ENCODE measurements around the gene RAI2.
"Not testable (repeated sequence)": the region's sequence is repeated elsewhere in the genome, so short reads cannot be mapped to it uniquely, and the experiment has no call there.

The RAI2 gene

GRCh38 chrX:17828171-17828570 lies 32.9 kb downstream of the RAI2 start:
- peak; percentile 6 for DNase-seq

GRCh38 chrX:17826609-17827496 lies 34.2 kb downstream of the RAI2 start:
- DNase-seq = no peak

- no peak for DNase-seq
These were observed 36.1 kb downstream of the RAI2 start for GRCh38 chrX:17824980-17825379.

DNA sequence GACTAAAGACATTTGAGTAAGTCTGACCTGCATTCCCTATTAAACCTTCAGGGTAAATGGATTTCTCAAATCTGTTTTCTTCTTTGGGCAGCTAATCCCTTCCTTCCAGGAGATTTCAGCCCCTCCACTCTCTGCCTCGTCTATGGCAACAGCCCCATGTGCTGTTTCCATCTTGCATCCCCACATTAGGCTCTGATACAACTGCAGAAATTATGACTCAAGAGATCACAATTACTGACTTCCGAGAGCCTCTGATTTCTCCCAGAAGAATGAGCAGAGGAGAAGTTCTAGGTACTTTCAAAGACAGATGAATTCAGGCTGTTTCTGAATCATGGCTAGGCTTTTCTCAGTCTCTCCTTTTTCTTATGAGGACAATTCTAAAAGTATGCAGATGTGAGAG lies 38.7 kb downstream of the RAI2 start:
- DNase-seq = no peak

DNA sequence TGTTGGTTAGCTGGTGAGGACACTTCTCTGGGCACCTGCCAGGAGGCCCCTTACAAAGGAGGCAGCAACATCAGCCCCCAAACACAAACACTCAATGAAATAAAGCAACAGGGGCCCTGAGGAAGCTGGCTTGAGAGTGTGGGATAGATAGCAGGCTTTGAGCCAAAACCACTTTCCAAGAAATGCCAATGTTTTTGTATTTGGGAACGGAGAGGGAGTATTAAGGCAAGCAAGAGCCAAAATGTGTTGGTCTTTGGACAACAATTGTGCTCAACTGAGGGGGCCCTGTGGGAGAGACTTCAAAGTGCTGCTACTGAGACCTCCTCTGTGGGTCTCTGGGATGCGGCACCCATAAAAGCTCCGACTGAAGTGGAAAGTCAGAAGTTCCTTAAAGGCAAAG lies 41.0 kb downstream of the RAI2 start:
- no peak for DNase-seq

DNA sequence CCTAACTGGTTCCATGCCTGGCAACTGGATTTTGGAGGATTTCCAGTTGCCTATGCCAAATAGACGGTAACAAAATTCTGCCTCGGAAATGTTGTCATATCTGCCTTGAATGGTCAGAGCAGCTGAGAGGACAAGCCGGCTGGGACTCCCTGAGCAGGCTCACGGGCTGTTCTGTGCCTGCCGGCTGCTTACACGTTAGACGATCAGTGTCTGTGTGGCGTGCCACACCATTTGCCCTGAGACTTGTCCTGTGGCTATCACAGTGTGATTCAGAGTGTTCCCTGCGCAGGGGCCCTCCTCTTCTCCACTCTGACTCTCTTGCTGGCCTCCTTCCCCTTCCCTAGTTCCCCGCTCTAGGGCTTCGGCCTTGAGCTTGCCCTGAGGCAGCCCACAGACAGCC lies 42.4 kb downstream of the RAI2 start:
- no peak for DNase-seq

- no peak for DNase-seq
These were observed 43.8 kb downstream of the RAI2 start for GRCh38 chrX:17817251-17817650.

DNA sequence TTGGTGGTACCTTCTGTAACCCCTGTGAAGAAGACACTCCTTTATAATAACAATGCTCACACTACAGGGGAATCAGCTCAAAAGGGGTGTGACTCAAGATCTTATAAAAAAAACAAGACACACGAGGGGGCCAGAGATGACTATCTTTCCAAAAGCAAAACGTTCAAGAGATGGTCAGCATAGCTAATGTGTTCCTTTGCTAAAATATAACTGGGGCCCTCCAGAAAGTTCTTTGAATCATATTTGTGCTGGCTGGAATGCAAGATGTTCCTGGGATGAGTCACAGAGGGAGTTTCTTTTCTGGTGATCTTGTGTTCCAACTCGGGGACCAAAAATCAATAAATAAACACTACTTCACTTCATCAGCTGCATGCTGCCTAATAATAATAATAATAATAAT lies 46.5 kb downstream of the RAI2 start:
- no peak for DNase-seq

GRCh38 chrX:17814059-17814458 lies 47.0 kb downstream of the RAI2 start:
- DNase-seq = no peak

DNA sequence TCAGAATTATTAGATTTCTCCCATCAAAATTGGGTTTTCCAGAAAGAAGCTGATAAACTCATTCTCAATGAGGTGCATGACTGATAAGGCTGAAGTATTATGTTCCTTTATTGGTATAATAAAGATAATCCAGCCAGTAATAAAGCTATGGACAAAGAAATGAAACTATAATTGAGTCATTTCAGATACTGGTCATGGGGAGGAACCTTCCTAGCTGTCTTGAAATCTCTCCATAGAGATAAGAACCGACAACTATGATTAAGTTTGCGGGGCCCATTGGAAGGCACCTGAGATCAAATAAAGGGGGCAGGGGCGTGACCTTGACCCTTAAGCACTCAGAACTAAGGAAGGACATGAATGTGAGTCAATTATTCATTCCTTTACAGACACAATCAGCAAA lies 47.8 kb downstream of the RAI2 start:
- no peak for DNase-seq

DNA sequence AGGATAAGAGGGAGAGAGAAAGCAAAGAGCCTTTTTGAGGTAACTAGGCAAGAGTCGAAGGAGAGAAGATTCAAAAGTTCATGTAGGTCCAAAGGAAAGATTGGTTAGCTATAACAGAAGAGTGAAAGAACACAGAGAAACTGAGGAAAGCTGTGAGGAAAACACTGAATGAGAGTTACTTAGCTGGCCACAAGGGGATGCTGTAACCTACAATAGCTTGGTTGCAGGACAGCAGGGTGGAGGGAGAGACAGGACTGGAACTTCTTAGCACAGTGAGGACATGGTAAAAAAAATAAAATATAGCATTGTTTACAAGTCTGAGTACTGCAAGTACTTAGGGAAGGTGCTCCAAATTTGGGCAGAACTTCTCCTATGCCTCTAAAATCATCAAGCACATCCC lies 48.3 kb downstream of the RAI2 start:
- DNase-seq = no peak

GRCh38 chrX:17809984-17810383 lies 51.1 kb downstream of the RAI2 start:
- no peak for DNase-seq

DNA sequence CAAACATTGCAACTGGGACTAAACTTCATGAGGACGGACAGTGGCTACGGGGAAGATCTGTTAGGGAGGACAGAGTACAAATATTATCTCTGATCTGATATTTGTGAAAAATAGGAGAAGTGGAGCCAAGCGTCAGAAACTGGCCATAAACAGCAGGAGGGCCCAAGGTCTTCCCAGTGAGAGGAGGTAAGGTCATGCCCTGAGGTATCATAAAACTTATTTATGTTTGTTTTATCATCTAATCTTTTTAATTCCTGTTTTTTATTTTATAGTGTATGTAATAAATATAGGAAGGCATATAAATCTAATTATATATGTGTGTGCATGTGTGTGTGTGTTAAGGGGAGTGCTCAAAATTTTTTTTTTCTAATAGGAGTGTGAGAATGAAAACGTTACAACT lies 51.8 kb downstream of the RAI2 start:
- DNase-seq = no peak

DNA sequence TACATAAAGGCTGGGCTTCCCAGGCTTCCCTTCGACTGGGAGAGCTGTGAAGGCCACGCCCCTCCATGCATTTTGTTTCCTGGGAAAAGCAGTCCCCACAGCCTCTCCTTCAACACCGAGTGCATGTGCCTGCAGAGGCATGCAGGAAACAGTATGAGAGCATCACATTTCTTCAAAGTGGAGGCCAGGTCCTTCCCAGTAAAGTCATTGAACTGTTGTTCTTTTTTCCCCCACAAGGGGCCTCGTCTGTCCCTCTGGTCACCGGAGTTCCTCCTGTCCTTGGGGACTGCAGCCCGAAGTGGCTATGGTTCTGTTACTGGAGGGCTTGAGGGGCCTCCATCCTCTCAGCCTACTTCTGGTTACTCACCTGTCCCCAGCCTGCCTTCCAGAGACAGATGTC lies 56.0 kb downstream of the RAI2 start:
- no peak for DNase-seq

DNA sequence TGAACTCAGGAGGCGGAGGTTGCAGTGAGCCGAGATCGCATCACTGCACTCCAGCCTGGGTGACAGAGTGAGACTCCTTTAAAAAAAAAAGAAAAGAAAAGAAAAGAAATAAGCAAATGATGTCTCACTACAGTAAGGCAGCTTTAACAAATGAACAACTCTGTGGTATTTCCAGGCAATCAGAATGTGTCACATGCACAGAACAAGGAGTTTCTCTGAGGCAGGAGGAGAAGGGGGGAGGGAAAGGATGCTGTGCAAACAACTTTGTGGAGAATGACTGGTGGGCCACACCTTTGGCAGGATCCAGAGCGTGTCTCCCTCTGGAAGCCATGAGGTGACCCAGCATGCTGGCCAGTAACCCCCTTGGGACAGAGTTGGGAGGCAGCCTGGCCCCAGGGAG lies 57.6 kb downstream of the RAI2 start:
- no peak for DNase-seq

DNA sequence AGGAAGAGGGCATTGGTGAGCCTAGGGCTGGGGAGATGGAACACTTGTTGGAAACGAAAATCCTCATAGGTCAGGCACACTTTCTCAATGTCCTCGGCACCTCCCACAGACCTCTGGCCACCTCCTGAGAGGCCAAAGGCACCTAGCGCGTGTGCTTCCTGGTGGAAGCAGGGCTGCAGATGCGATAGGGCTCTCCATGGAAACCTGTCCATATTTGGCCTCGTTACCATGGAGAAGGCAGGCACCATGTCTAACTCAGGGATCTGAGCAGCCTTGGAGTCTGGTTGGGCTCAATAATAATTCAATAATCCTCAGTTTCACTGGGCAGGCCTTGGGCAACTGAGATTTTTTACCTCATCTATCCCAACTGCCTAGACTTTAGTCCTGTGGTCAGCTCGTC lies 58.3 kb downstream of the RAI2 start:
- DNase-seq = no peak

- no peak for DNase-seq
These were observed 59.7 kb downstream of the RAI2 start for GRCh38 chrX:17801431-17801830.

DNA sequence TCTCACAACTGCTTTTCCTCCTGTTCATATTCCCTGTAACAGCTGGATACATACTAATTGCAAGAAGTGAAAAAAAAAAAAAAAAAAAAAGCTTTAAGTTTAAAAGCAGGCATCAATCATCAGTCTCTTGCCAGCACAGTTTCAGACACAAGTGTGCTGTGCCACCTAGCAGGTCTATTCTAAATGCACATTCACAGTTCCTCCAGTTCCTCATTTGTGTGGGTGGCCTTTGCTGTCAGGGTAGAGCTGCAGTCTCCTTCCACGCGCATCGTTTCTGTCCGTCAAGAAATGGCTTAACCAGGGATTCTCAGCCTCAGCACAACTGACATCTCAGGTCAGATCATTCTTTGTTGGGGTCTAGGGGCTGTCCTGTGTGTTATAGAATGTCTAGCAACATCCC lies 62.2 kb downstream of the RAI2 start:
- DNase-seq = no peak

DNA sequence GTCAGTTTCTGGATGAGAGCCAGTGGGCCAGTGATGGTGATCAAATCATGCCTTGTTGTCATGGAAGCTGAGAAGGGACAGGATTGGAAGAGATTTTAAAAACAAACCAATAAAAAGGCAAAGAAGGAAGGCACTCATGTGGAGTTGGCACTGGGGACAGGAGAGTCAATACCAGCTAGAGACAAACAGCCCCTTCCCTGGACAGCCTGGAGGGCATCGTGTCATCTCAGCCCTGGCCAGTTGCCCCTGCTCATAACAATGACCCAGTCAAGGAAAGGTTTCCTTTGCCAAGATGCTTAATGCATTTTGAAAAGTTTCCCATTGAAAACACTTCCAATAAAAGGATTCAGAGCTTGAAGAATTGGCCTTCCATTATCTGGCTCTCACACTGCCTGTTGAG lies 68.3 kb downstream of the RAI2 start:
- no peak for DNase-seq

DNA sequence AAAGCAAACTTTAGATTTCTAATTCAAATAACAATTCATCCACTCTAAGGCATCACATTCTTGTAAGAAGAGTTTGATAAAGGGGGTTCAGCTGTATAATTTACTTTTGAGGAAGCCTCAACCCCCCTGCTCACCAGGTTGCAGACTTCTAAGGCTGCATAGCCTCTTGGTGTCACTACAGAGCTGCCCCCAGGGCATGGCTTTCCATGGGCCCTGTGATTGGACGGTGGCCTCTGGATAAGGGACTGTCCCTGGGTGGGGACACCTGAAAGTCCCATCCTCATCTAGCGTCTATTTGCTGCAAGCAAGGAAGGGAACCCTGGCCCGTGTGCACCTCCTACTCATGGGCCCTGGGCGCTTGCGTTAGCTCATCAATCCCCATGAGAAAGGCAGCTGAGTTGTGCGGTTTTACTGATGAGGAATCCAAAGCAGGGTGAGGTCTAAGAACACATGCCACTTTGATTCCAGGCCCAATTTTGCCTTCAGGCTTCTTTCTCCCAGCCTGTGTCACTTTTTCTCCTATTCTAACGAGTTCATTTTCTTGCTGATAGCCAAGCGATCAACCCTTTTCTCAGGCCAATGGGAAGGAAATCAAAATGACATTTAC lies 72.0 kb downstream of the RAI2 start:
- no peak for DNase-seq

DNA sequence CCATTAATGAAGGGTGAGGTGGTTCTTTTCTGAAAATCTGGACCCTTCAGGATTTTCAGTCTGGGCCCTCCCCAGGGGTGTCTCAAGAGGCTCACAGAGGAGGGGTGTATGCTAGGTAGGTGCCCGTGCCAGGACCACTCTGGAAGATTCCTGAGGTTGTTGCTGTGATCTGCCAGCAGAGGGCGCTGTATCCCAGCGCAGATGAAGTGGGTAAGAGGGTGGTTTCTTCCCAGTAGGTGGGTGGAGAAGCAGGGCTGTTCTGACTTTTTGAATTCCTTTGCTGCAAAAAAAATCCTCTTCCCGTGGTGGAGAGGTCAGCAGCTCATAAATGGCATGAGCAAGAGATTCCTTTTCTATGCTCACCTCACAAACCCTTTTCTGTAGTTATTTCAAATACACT lies 72.7 kb downstream of the RAI2 start:
- DNase-seq = peak; percentile 7

- DNase-seq = no peak
These were observed 73.5 kb downstream of the RAI2 start for GRCh38 chrX:17787557-17787956.

GRCh38 chrX:17786554-17787347 lies 74.3 kb downstream of the RAI2 start:
- not testable (repeated sequence) for DNase-seq

- no peak for DNase-seq
These were observed 81.7 kb downstream of the RAI2 start for GRCh38 chrX:17779434-17779833.
